GM06990 (cell line): ENCODE results near the gene MELTF.

Experiments used
- DNase-seq: peaks from one replicate; pipeline ENCODE4 v3.0.0-alpha.2; 2011; ENCODE audit not compliant: insufficient read length; ENCODE audit errors: extremely low read depth
- H3K27me3 ChIP-seq: replicated peaks from 2 replicates; pipeline ENCODE4 v1.6.0; 2011; ENCODE audit warnings: low read length; ENCODE audit not compliant: control insufficient read depth, insufficient read depth
- H3K36me3 ChIP-seq: 2 replicates; pipeline ENCODE4 v1.5.1; 2011; ENCODE audit warnings: low read length; ENCODE audit not compliant: control insufficient read depth, insufficient read depth
- H3K4me3 ChIP-seq: replicated peaks from 2 replicates; pipeline ENCODE4 v1.5.1; 2011; ENCODE audit warnings: low read depth, mild to moderate bottlenecking, control low read depth, low read length
- TF ChIP-seq, protein P1 (sequence below): IDR thresholded peaks from 2 replicates; pipeline ENCODE4 v1.5.1; 2011; ENCODE audit warnings: low read length, control low read depth, mild to moderate bottlenecking, inconsistent platforms; ENCODE audit not compliant: insufficient read depth, poor library complexity, severe bottlenecking

Gene MELTF

DNA sequence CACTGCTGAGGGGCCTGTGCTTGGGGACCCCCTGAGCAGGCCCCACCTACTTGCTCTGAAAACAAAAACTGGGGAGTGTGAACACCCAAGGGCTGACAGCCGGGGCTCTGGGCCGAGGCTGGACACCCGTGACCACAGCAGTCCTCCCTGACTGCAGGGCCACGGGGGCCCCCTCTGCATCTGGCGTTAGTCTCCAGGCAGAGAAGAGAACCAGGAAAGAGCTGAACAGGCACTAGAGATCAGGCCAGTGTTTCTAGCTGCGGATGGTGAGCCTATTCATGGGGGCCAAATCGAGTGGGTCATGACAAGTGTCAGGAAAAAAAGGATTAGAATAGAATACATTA, 17.1 kb downstream of the MELTF start:
- TF ChIP-seq, protein P1, sequence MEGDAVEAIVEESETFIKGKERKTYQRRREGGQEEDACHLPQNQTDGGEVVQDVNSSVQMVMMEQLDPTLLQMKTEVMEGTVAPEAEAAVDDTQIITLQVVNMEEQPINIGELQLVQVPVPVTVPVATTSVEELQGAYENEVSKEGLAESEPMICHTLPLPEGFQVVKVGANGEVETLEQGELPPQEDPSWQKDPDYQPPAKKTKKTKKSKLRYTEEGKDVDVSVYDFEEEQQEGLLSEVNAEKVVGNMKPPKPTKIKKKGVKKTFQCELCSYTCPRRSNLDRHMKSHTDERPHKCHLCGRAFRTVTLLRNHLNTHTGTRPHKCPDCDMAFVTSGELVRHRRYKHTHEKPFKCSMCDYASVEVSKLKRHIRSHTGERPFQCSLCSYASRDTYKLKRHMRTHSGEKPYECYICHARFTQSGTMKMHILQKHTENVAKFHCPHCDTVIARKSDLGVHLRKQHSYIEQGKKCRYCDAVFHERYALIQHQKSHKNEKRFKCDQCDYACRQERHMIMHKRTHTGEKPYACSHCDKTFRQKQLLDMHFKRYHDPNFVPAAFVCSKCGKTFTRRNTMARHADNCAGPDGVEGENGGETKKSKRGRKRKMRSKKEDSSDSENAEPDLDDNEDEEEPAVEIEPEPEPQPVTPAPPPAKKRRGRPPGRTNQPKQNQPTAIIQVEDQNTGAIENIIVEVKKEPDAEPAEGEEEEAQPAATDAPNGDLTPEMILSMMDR: no peak
- no peaks in the 10 kb centered on the region for H3K27me3 ChIP-seq
- no peak overlapping the region for H3K4me3 ChIP-seq
- no peaks in the 10 kb centered on the region for H3K36me3 ChIP-seq
- DNase-seq: no peak

DNA sequence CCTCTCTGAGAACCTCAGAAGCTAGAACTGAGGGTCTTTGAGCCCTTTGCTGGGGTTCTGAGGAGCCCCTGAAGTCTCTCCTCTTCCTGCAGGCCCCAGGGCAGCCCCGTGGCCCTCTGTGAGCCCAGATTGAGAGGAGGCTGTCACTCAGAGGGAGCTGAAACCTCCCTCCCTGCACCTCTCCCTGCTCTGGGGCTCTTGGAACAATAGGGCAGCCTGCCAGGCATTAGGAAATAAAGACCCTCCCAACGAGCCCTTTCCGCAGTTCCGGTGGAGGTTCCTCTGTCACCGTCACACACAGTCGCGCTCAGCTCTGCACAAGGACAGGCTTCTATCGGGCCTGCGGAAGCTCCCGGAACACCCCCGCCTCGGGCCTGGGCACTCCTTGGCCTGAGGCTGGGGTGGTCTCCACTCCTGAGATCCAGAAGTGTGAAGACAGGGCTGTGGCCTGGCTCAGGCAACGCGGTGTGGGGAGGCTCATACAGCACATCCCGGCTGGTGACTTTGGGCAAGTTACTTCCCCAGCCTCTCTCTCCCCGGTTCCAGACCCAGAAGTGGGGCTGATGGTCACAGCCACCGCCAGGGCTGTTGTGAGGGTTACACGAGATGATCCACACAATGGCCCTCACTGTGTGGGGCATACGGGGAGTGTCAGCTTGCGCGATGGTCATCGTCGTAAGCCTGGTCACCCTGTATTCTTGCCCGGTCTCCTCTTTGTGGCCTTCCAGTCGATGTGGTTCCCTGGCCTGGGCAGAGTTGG, 17.7 kb downstream of the MELTF start:
- TF ChIP-seq, protein P1: no peak
- no peak for DNase-seq
- no peaks in the 10 kb centered on the region for H3K27me3 ChIP-seq
- no peaks in the 10 kb centered on the region for H3K36me3 ChIP-seq
- H3K4me3 ChIP-seq: no peak overlapping the region

DNA sequence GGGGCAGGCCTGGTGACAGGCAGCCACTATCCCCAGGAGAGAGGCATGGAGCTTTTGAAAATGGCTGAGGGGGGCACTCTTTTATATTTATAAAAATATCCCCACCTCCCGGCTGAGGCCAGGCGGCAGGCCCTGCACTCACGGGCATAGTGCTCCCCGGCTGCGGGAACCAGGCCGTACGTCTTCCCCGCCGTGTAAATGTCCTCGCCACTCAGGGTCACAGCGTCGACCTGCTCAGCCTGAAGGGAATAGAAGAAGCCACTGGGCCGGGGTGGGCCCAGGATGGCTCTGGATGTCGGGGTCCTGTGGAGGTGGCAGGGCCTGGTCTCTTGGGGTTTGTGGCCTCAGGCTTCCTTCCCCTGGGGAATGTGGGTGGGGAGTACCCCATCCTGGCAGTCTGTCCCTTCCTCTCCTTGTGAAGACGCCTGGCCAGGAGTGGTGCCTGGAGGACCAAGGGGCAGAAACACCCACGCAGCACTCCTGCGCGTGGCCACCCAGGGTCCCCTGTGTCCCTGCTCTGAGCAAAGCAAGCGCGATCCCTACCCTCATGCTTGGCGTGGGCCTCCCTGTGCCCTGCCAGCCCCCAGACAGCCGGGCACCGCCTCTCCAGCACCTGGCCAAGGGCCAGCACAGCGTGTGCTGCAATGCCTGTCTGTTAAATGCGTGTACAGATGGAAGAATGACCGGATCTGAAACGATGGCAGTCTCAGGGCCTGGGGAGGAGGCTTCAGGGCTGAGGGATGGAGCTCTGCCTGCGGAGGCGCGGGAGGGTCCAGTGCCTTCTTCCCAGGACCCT, 18.9 kb downstream of the MELTF start:
- TF ChIP-seq, protein P1: no peak
- H3K4me3 ChIP-seq: no peak overlapping the region
- no peaks in the 10 kb centered on the region for H3K27me3 ChIP-seq
- no peak for DNase-seq
- H3K36me3 ChIP-seq: no peaks in the 10 kb centered on the region

DNA sequence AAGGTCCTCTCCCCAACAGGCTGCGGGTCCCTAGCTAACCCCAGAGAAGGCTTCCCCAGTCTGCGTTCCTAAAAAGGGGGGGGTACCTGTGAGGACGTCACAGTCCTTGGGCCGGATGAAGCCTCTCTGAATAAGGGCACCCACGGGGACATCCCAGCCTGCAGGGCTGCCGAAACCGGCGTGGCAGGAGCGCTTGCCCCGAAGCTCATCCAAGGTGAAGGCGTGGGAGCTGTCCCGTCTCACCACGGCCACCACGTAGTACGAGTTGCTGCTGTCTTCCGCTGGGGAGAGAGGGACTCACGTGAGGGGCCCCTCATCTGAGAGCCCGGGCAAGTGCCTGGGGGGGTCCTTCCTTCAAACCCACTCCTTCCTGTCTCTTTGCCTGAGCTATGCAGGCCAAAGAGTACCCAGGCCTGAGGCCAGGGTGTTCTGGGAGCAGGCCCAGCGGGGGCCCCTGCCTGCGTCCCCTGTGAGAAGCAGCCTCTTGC, 20.0 kb downstream of the MELTF start:
- Histone ChIP-seq H3K27me3 (no peaks in the 10 kb centered on the region), H3K36me3 (no peaks in the 10 kb centered on the region), H3K4me3 (no peak overlapping the region)
- TF ChIP-seq, protein P1: no peak
- no peak for DNase-seq

DNA sequence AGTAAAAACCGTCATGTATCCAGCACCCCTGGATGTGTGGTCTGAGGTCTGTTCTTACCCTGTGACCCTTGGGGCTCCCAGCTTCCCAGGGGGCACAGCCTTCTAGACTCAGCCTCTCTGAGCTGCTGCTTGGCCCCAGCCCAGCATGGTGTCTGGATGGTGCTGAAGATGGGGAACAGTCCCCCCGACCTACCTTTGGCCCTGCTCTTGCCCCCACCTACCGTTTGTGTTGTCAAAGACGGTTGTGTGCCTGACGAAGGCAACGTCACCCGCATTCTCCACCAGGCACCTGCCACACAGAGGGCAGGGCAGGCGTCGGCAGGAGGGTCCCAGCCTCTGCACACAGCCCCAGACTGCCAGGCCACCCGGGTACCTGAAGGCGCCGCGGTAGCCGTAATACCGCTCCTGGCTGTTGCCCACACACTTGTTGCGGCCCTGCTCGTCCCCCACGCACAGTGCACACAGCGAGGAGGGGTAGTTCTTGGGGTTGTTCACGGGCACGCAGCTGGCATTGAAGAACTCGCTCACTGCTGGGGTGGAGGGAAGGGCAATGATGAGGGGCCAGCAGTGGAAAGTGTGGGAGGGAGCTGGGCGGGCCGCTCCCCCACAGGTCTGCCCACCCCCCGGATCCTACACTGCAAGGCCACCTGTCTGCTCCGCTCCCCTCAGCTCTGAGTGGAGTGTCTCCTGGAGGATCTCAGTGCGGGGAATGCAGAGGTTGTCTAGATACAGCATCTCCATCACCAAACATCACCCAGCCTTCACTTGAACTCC, 21.0 kb downstream of the MELTF start:
- Histone ChIP-seq H3K36me3 (no peaks in the 10 kb centered on the region), H3K4me3 (no peak overlapping the region), H3K27me3 (no peaks in the 10 kb centered on the region)
- DNase-seq: no peak
- TF ChIP-seq, protein P1: no peak
